Neuronal stem cell (in vitro differentiated cells): ENCODE measurements around the gene LYST.

Experiments used
- DNase-seq: peaks from one replicate; pipeline ENCODE4 v3.0.0-alpha.2; 2013; ENCODE audit warnings: low spot score
- H2AFZ ChIP-seq: one replicate; pipeline ENCODE4 v1.6.1; 2013; ENCODE audit warnings: mild to moderate bottlenecking, low read length, inconsistent platforms
- H2AK5ac ChIP-seq: 2 replicates; pipeline ENCODE4 v1.6.1; 2013; ENCODE audit warnings: low read depth, mild to moderate bottlenecking, inconsistent platforms, low read length, moderate library complexity, mixed read lengths
- H2BK120ac ChIP-seq: 2 replicates; pipeline ENCODE4 v1.6.1; 2013; ENCODE audit warnings: low read depth, mild to moderate bottlenecking, inconsistent platforms, low read length, moderate library complexity, mixed read lengths
- H2BK12ac ChIP-seq: one replicate; pipeline ENCODE4 v1.6.1; 2013; ENCODE audit warnings: low read length, inconsistent platforms
- H2BK15ac ChIP-seq: 2 replicates; pipeline ENCODE4 v1.6.1; 2013; ENCODE audit warnings: mild to moderate bottlenecking, low read length, inconsistent platforms, mixed read lengths
- H2BK5ac ChIP-seq: one replicate; pipeline ENCODE4 v1.6.1; 2013; ENCODE audit warnings: inconsistent platforms, mild to moderate bottlenecking, low read length, moderate library complexity
- H3K14ac ChIP-seq: one replicate; pipeline ENCODE4 v1.6.1; 2013; ENCODE audit warnings: low read length, inconsistent platforms
- H3K18ac ChIP-seq: 2 replicates; pipeline ENCODE4 v1.6.1; 2013; ENCODE audit warnings: low read length, inconsistent platforms
- H3K23ac ChIP-seq: 2 replicates; pipeline ENCODE4 v1.6.1; 2013; ENCODE audit warnings: low read depth, mild to moderate bottlenecking, mixed read lengths, low read length, inconsistent platforms; ENCODE audit not compliant: poor library complexity
- H3K27ac ChIP-seq: replicated peaks from 3 replicates; pipeline ENCODE4 v1.5.1; 2013; ENCODE audit warnings: low read length, inconsistent platforms
- H3K27me3 ChIP-seq, 3 experiments: 2 replicates each; pipeline ENCODE4 v1.6.1; 2013; ENCODE audit warnings: low read length in 3 of 3, mild to moderate bottlenecking in 2 of 3, inconsistent platforms in 1 of 3, low read depth in 1 of 3, mixed read lengths in 1 of 3, moderate library complexity in 1 of 3; ENCODE audit not compliant: control insufficient read depth in 3 of 3, insufficient read depth in 3 of 3
- H3K36me3 ChIP-seq, 2 donors: replicated peaks in 1 of 2; 2 replicates each; pipeline ENCODE4 v1.6.1; 2013; ENCODE audit warnings: low read length in 2 of 2; ENCODE audit not compliant: control insufficient read depth in 2 of 2, insufficient read depth in 2 of 2
- H3K4ac ChIP-seq: 2 replicates; pipeline ENCODE4 v1.6.1; 2013; ENCODE audit warnings: inconsistent platforms, mild to moderate bottlenecking, low read length, moderate library complexity
- H3K4me1 ChIP-seq, 2 donors: 1 replicate in 1 of 2; 2 replicates in 1 of 2; pipeline ENCODE4 v1.6.1; 2013; ENCODE audit warnings: low read length in 2 of 2, low read depth in 1 of 2; ENCODE audit not compliant: control insufficient read depth in 2 of 2, insufficient read depth in 1 of 2
- H3K4me2 ChIP-seq: one replicate; pipeline ENCODE4 v1.6.1; 2013; ENCODE audit warnings: mild to moderate bottlenecking, low read length, inconsistent platforms; ENCODE audit not compliant: insufficient read depth, poor library complexity, severe bottlenecking
- H3K4me3 ChIP-seq, 2 donors: 2 replicates each; pipeline ENCODE4 v1.5.1; 2013; ENCODE audit warnings: low read length in 2 of 2, mild to moderate bottlenecking in 2 of 2, inconsistent platforms in 1 of 2, moderate library complexity in 1 of 2
- H3K79me1 ChIP-seq: one replicate; pipeline ENCODE4 v1.6.1; 2013; ENCODE audit warnings: low read depth, mild to moderate bottlenecking, inconsistent platforms, low read length, moderate library complexity
- H3K9ac ChIP-seq: one replicate; pipeline ENCODE4 v1.6.1; 2013; ENCODE audit warnings: mild to moderate bottlenecking, low read depth, low read length, inconsistent platforms; ENCODE audit not compliant: poor library complexity
- H3K9me3 ChIP-seq, 2 donors: replicated peaks in 1 of 2; 2 replicates each; pipeline versions ENCODE3 to v1.6.1; 2013; ENCODE audit warnings: low read length in 2 of 2, mild to moderate bottlenecking in 2 of 2, inconsistent platforms in 1 of 2, low read depth in 1 of 2, mixed read lengths in 1 of 2, moderate library complexity in 1 of 2; ENCODE audit not compliant: control insufficient read depth in 2 of 2, insufficient read depth in 1 of 2
- H4K8ac ChIP-seq: one replicate; pipeline ENCODE4 v1.6.1; 2013; ENCODE audit warnings: low read depth, mild to moderate bottlenecking, inconsistent platforms, low read length, moderate library complexity
- H4K91ac ChIP-seq: one replicate; pipeline ENCODE4 v1.6.1; 2013; ENCODE audit warnings: low read length, low read depth, mild to moderate bottlenecking, inconsistent platforms; ENCODE audit not compliant: poor library complexity
- WGBS, 2 donors: extraction: QIAGEN DNeasy Blood & Tissue Kit; methylation state at CpG; one replicate each; pipeline ENCODE4 v1.1.7; 2013; ENCODE audit warnings: missing lambda C conversion rate in 2 of 2, mixed read lengths in 1 of 2; ENCODE audit not compliant: insufficient read length in 2 of 2, insufficient replicate concordance in 1 of 2; ENCODE audit errors: extremely low coverage in 2 of 2; 5-methylcytosine and 5-hydroxymethylcytosine counted together

The LYST gene

DNA sequence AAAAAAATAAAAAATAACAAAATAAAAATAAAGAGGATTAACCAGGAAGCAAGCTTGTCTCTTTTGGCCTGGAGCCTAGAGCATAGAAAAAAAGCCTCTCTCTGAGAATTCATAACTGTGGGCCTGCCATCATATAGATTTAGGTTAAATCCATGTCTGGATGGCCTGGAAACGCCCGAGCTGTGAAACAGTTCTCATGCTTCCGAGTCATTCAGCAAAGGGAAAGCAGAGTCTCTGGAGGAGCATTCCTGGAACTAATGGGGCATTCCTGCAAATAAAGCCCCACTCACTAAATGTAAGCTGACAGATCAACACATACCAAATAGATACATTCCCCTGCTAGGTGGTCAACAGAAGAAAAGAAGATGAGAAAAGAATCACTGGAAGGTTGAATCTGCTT lies 141.3 kb downstream of the LYST start:
- H3K9ac ChIP-seq = no peak overlapping the region
- H3K14ac ChIP-seq = no peak overlapping the region
- no peak for DNase-seq
- H2AFZ ChIP-seq = no peak overlapping the region
- no peak overlapping the region for H2BK5ac ChIP-seq
- no peak overlapping the region for H2BK120ac ChIP-seq
- no peaks in the 10 kb centered on the region for H3K36me3 ChIP-seq
- H3K9me3 ChIP-seq = no peaks in the 10 kb centered on the region
- WGBS, 2 donors = no CpG with 5 or more reads among the region's 3 CpGs
- H3K18ac ChIP-seq = no peak overlapping the region
- H2BK12ac ChIP-seq = no peak overlapping the region
- H4K8ac ChIP-seq = no peak overlapping the region
- H3K27ac ChIP-seq = no peak overlapping the region
- H3K4ac ChIP-seq = no peak overlapping the region
- H4K91ac ChIP-seq = no peak overlapping the region
- H2AK5ac ChIP-seq = no peak overlapping the region
- H3K23ac ChIP-seq = no peak overlapping the region
- H3K27me3 ChIP-seq = no peaks in the 10 kb centered on the region
- H3K4me1 ChIP-seq = no peaks in the 10 kb centered on the region
- H3K4me2 ChIP-seq = no peak overlapping the region
- no peaks in the 10 kb centered on the region for H3K79me1 ChIP-seq
- no peak overlapping the region for H2BK15ac ChIP-seq
- H3K4me3 ChIP-seq = no peak overlapping the region

DNA sequence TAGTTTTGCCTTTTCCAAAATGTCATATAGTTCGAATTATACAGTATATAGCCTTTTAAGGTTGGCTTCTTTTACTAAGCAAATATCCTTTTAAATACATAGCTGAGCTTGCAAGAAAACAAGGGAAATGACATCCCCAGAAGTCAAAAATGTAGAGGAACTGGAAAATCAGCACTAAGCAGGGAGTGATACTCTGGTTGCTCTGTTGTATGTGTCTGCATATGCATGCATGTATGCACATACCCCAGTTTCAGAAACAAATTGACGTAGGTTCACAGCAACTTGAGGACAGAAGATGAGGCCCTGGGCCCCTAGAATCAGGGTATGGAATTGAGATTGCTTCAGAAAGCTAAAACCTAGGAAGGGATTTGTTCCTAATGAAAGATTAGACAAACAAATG lies 142.0 kb downstream of the LYST start:
- H4K8ac ChIP-seq = no peak overlapping the region
- DNase-seq = no peak
- no peak overlapping the region for H3K23ac ChIP-seq
- H3K9me3 ChIP-seq = no peaks in the 10 kb centered on the region
- H3K27ac ChIP-seq = no peak overlapping the region
- no peak overlapping the region for H2AK5ac ChIP-seq
- H2AFZ ChIP-seq = no peak overlapping the region
- H3K4me2 ChIP-seq = no peak overlapping the region
- no peak overlapping the region for H4K91ac ChIP-seq
- H3K27me3 ChIP-seq = no peaks in the 10 kb centered on the region
- no peak overlapping the region for H3K14ac ChIP-seq
- no peak overlapping the region for H3K4me3 ChIP-seq
- no peak overlapping the region for H3K4ac ChIP-seq
- no peak overlapping the region for H2BK120ac ChIP-seq
- no peaks in the 10 kb centered on the region for H3K4me1 ChIP-seq
- no peaks in the 10 kb centered on the region for H3K36me3 ChIP-seq
- no peak overlapping the region for H3K9ac ChIP-seq
- H3K18ac ChIP-seq = no peak overlapping the region
- no peak overlapping the region for H2BK5ac ChIP-seq
- no CpG with 5 or more reads among the region's 2 CpGs for WGBS, 2 donors
- H2BK15ac ChIP-seq = no peak overlapping the region
- no peaks in the 10 kb centered on the region for H3K79me1 ChIP-seq
- H2BK12ac ChIP-seq = no peak overlapping the region

DNA sequence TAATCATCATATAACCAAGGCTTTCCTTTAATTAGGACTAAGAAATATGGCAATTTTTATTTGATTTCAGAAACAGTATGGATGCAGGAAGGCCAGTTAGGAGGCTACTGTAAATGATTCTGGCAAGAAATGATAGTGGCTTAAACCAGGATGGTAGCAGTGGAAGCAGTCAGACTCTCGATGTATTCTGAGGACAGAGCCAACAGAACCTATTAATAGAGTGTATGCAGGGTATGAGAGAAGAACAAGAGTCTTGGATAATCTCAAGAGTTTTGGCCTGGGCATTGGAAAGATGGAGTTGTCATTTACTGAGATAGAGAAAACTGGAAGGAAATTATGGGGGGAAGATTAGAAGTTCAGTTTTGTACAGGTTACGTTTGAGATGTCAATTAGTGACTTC lies 143.8 kb downstream of the LYST start:
- H4K8ac ChIP-seq = no peak overlapping the region
- no peak overlapping the region for H3K4me3 ChIP-seq
- no peaks in the 10 kb centered on the region for H3K9me3 ChIP-seq
- H2AFZ ChIP-seq = no peak overlapping the region
- H3K27ac ChIP-seq = no peak overlapping the region
- H2BK15ac ChIP-seq = no peak overlapping the region
- no peak overlapping the region for H3K18ac ChIP-seq
- H2BK120ac ChIP-seq = no peak overlapping the region
- no peak overlapping the region for H3K23ac ChIP-seq
- H3K79me1 ChIP-seq = no peaks in the 10 kb centered on the region
- no peaks in the 10 kb centered on the region for H3K4me1 ChIP-seq
- no peaks in the 10 kb centered on the region for H3K27me3 ChIP-seq
- no peak overlapping the region for H2BK12ac ChIP-seq
- H3K14ac ChIP-seq = no peak overlapping the region
- H4K91ac ChIP-seq = no peak overlapping the region
- H3K4ac ChIP-seq = no peak overlapping the region
- no peak overlapping the region for H2AK5ac ChIP-seq
- no peak overlapping the region for H3K4me2 ChIP-seq
- no peaks in the 10 kb centered on the region for H3K36me3 ChIP-seq
- H3K9ac ChIP-seq = no peak overlapping the region
- no peak for DNase-seq
- H2BK5ac ChIP-seq = no peak overlapping the region
- WGBS, 2 donors = no CpG with 5 or more reads among the region's 2 CpGs

DNA sequence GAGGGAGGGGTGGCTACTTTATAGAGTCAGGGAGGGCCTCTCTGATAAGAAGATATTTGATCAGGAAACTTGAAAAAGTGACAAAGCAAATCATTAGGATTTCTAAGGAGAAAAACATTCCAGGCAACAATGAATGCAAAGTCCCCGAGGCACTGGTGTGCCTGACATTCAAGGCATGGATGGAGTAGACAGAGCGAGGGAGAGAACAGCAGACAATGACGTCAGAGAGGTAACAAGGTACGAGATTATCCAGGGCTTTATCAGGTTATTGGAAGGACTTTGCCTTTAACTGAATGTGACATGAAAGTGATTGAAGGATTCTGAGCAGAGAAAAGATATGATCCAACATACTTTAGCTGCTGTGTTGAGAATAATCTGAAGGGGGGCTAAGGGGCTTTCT lies 144.7 kb downstream of the LYST start:
- no peak for DNase-seq
- Histone ChIP-seq H3K4ac (no peak overlapping the region), H3K27me3 (no peaks in the 10 kb centered on the region), H2BK5ac (no peak overlapping the region), H3K79me1 (no peaks in the 10 kb centered on the region), H2BK120ac (no peak overlapping the region), H3K23ac (no peak overlapping the region), H4K8ac (no peak overlapping the region), H2BK15ac (no peak overlapping the region), H3K4me2 (no peak overlapping the region), H3K18ac (no peak overlapping the region), H2AFZ (no peak overlapping the region), H3K36me3 (no peaks in the 10 kb centered on the region), H2BK12ac (no peak overlapping the region), H3K27ac (no peak overlapping the region), H3K4me1 (no peaks in the 10 kb centered on the region), H3K4me3 (no peak overlapping the region), H2AK5ac (no peak overlapping the region), H3K9me3 (peaks cover 0 to 2% of the 10 kb centered on the region in 2 donors), H4K91ac (no peak overlapping the region), H3K9ac (no peak overlapping the region), H3K14ac (no peak overlapping the region)
- WGBS, 2 donors = no CpG with 5 or more reads among the region's 4 CpGs
